Neuronal stem cell (in vitro differentiated cells): ENCODE measurements around the gene CDK17.
"Not testable (repeated sequence)": the region's sequence is repeated elsewhere in the genome, so short reads cannot be mapped to it uniquely, and the experiment has no call there.

Experiments
- DNase-seq: peaks from one replicate; pipeline ENCODE4 v3.0.0-alpha.2; 2013; ENCODE audit warnings: low spot score
- H2AFZ ChIP-seq: one replicate; pipeline ENCODE4 v1.6.1; 2013; ENCODE audit warnings: mild to moderate bottlenecking, low read length, inconsistent platforms
- H2AK5ac ChIP-seq: 2 replicates; pipeline ENCODE4 v1.6.1; 2013; ENCODE audit warnings: low read depth, mild to moderate bottlenecking, inconsistent platforms, low read length, moderate library complexity, mixed read lengths
- H2BK120ac ChIP-seq: 2 replicates; pipeline ENCODE4 v1.6.1; 2013; ENCODE audit warnings: low read depth, mild to moderate bottlenecking, inconsistent platforms, low read length, moderate library complexity, mixed read lengths
- H2BK12ac ChIP-seq: one replicate; pipeline ENCODE4 v1.6.1; 2013; ENCODE audit warnings: low read length, inconsistent platforms
- H2BK15ac ChIP-seq: 2 replicates; pipeline ENCODE4 v1.6.1; 2013; ENCODE audit warnings: mild to moderate bottlenecking, low read length, inconsistent platforms, mixed read lengths
- H2BK5ac ChIP-seq: one replicate; pipeline ENCODE4 v1.6.1; 2013; ENCODE audit warnings: inconsistent platforms, mild to moderate bottlenecking, low read length, moderate library complexity
- H3K14ac ChIP-seq: one replicate; pipeline ENCODE4 v1.6.1; 2013; ENCODE audit warnings: low read length, inconsistent platforms
- H3K18ac ChIP-seq: 2 replicates; pipeline ENCODE4 v1.6.1; 2013; ENCODE audit warnings: low read length, inconsistent platforms
- H3K23ac ChIP-seq: 2 replicates; pipeline ENCODE4 v1.6.1; 2013; ENCODE audit warnings: low read depth, mild to moderate bottlenecking, mixed read lengths, low read length, inconsistent platforms; ENCODE audit not compliant: poor library complexity
- H3K27ac ChIP-seq: replicated peaks from 3 replicates; pipeline ENCODE4 v1.5.1; 2013; ENCODE audit warnings: low read length, inconsistent platforms
- H3K27me3 ChIP-seq, 3 experiments: 2 replicates each; pipeline ENCODE4 v1.6.1; 2013; ENCODE audit warnings: low read length in 3 of 3, mild to moderate bottlenecking in 2 of 3, inconsistent platforms in 1 of 3, low read depth in 1 of 3, mixed read lengths in 1 of 3, moderate library complexity in 1 of 3; ENCODE audit not compliant: control insufficient read depth in 3 of 3, insufficient read depth in 3 of 3
- H3K36me3 ChIP-seq, 2 donors: replicated peaks in 1 of 2; 2 replicates each; pipeline ENCODE4 v1.6.1; 2013; ENCODE audit warnings: low read length in 2 of 2; ENCODE audit not compliant: control insufficient read depth in 2 of 2, insufficient read depth in 2 of 2
- H3K4ac ChIP-seq: 2 replicates; pipeline ENCODE4 v1.6.1; 2013; ENCODE audit warnings: inconsistent platforms, mild to moderate bottlenecking, low read length, moderate library complexity
- H3K4me1 ChIP-seq, 2 donors: 1 replicate in 1 of 2; 2 replicates in 1 of 2; pipeline ENCODE4 v1.6.1; 2013; ENCODE audit warnings: low read length in 2 of 2, low read depth in 1 of 2; ENCODE audit not compliant: control insufficient read depth in 2 of 2, insufficient read depth in 1 of 2
- H3K4me2 ChIP-seq: one replicate; pipeline ENCODE4 v1.6.1; 2013; ENCODE audit warnings: mild to moderate bottlenecking, low read length, inconsistent platforms; ENCODE audit not compliant: insufficient read depth, poor library complexity, severe bottlenecking
- H3K4me3 ChIP-seq, 2 donors: 2 replicates each; pipeline ENCODE4 v1.5.1; 2013; ENCODE audit warnings: low read length in 2 of 2, mild to moderate bottlenecking in 2 of 2, inconsistent platforms in 1 of 2, moderate library complexity in 1 of 2
- H3K79me1 ChIP-seq: one replicate; pipeline ENCODE4 v1.6.1; 2013; ENCODE audit warnings: low read depth, mild to moderate bottlenecking, inconsistent platforms, low read length, moderate library complexity
- H3K9ac ChIP-seq: one replicate; pipeline ENCODE4 v1.6.1; 2013; ENCODE audit warnings: mild to moderate bottlenecking, low read depth, low read length, inconsistent platforms; ENCODE audit not compliant: poor library complexity
- H3K9me3 ChIP-seq, 2 donors: replicated peaks in 1 of 2; 2 replicates each; pipeline versions ENCODE3 to v1.6.1; 2013; ENCODE audit warnings: low read length in 2 of 2, mild to moderate bottlenecking in 2 of 2, inconsistent platforms in 1 of 2, low read depth in 1 of 2, mixed read lengths in 1 of 2, moderate library complexity in 1 of 2; ENCODE audit not compliant: control insufficient read depth in 2 of 2, insufficient read depth in 1 of 2
- H4K8ac ChIP-seq: one replicate; pipeline ENCODE4 v1.6.1; 2013; ENCODE audit warnings: low read depth, mild to moderate bottlenecking, inconsistent platforms, low read length, moderate library complexity
- H4K91ac ChIP-seq: one replicate; pipeline ENCODE4 v1.6.1; 2013; ENCODE audit warnings: low read length, low read depth, mild to moderate bottlenecking, inconsistent platforms; ENCODE audit not compliant: poor library complexity
- WGBS, 2 donors: extraction: QIAGEN DNeasy Blood & Tissue Kit; methylation state at CpG; one replicate each; pipeline ENCODE4 v1.1.7; 2013; ENCODE audit warnings: missing lambda C conversion rate in 2 of 2, mixed read lengths in 1 of 2; ENCODE audit not compliant: insufficient read length in 2 of 2, insufficient replicate concordance in 1 of 2; ENCODE audit errors: extremely low coverage in 2 of 2; 5-methylcytosine and 5-hydroxymethylcytosine counted together

Gene CDK17

DNA sequence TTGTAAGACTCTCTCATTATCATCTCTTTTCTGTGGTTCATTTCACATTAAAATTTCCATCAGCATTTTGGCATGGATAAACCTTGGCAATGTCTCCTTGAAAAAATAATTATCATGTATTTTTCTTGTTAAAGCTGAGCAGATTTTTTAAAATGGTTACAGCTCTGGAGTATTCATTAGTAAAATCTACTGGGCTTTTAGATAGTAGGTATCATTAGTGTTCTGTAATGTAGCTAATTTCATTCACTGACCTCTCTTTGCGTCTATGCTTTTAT lies 36.9 kb upstream of the CDK17 start:
- WGBS, 2 donors, result no CpG with 5 or more reads among the region's 1 CpG
- H3K27ac ChIP-seq, result no peak overlapping the region
- no peak overlapping the region for H3K14ac ChIP-seq

GRCh38 chr12:96436366-96437170 lies 36.3 kb upstream of the CDK17 start:
- H3K4me1 ChIP-seq, result peaks cover 0 to 5% of the 10 kb centered on the region in 2 donors
- WGBS, 2 donors, result no CpG with 5 or more reads among the region's 8 CpGs
- no peak overlapping the region for H3K23ac ChIP-seq
- H2BK120ac ChIP-seq, result no peak overlapping the region
- H3K79me1 ChIP-seq, result no peaks in the 10 kb centered on the region
- H3K27ac ChIP-seq, result no peak overlapping the region
- no peaks in the 10 kb centered on the region for H3K36me3 ChIP-seq
- H3K27me3 ChIP-seq, result no peaks in the 10 kb centered on the region
- H3K14ac ChIP-seq, result no peak overlapping the region
- H2BK12ac ChIP-seq, result no peak overlapping the region
- H3K9me3 ChIP-seq, result no peaks in the 10 kb centered on the region
- no peak overlapping the region for H2AFZ ChIP-seq
- H3K18ac ChIP-seq, result no peak overlapping the region
- no peak overlapping the region for H2BK15ac ChIP-seq
- no peak overlapping the region for H4K8ac ChIP-seq
- no peak overlapping the region for H2AK5ac ChIP-seq
- H3K4ac ChIP-seq, result no peak overlapping the region
- H2BK5ac ChIP-seq, result no peak overlapping the region
- no peak overlapping the region for H3K4me2 ChIP-seq
- no peak overlapping the region for H3K9ac ChIP-seq
- DNase-seq, result no peak
- H4K91ac ChIP-seq, result no peak overlapping the region
- no peak overlapping the region for H3K4me3 ChIP-seq

More for the DNA sequence above, 36.9 kb upstream of the CDK17 start:
- H2AK5ac ChIP-seq, result no peak overlapping the region
- no peak overlapping the region for H3K4ac ChIP-seq
- H3K23ac ChIP-seq, result no peak overlapping the region
- H4K91ac ChIP-seq, result no peak overlapping the region
- no peak for DNase-seq
- no peak overlapping the region for H2BK120ac ChIP-seq
- no peak overlapping the region for H2BK12ac ChIP-seq
- H2AFZ ChIP-seq, result no peak overlapping the region
- H3K4me2 ChIP-seq, result no peak overlapping the region
- H3K9ac ChIP-seq, result no peak overlapping the region
- H2BK15ac ChIP-seq, result no peak overlapping the region
- H3K79me1 ChIP-seq, result no peaks in the 10 kb centered on the region
- H2BK5ac ChIP-seq, result no peak overlapping the region
- no peaks in the 10 kb centered on the region for H3K27me3 ChIP-seq
- peaks cover 0 to 5% of the 10 kb centered on the region in 2 donors for H3K4me1 ChIP-seq
- H3K18ac ChIP-seq, result no peak overlapping the region
- H3K4me3 ChIP-seq, result no peak overlapping the region
- no peaks in the 10 kb centered on the region for H3K36me3 ChIP-seq
- H4K8ac ChIP-seq, result no peak overlapping the region
- H3K9me3 ChIP-seq, result no peaks in the 10 kb centered on the region

GRCh38 chr12:96434107-96434506 lies 33.9 kb upstream of the CDK17 start:
- Histone ChIP-seq H3K4me2 (no peak overlapping the region), H2BK5ac (no peak overlapping the region), H3K79me1 (no peaks in the 10 kb centered on the region), H3K4me1 (peaks cover 5 to 6% of the 10 kb centered on the region in 2 donors), H2AK5ac (no peak overlapping the region), H2BK12ac (no peak overlapping the region), H3K18ac (no peak overlapping the region), H3K27ac (no peak overlapping the region), H4K8ac (no peak overlapping the region), H3K9me3 (no peaks in the 10 kb centered on the region), H2AFZ (no peak overlapping the region), H3K4me3 (no peak overlapping the region), H3K4ac (no peak overlapping the region), H3K9ac (no peak overlapping the region), H3K27me3 (no peaks in the 10 kb centered on the region), H3K23ac (no peak overlapping the region), H3K36me3 (no peaks in the 10 kb centered on the region), H3K14ac (no peak overlapping the region), H4K91ac (no peak overlapping the region), H2BK15ac (no peak overlapping the region), H2BK120ac (no peak overlapping the region)
- DNase-seq, result no peak
- WGBS, 2 donors, result no CpG with 5 or more reads among the region's 6 CpGs

DNA sequence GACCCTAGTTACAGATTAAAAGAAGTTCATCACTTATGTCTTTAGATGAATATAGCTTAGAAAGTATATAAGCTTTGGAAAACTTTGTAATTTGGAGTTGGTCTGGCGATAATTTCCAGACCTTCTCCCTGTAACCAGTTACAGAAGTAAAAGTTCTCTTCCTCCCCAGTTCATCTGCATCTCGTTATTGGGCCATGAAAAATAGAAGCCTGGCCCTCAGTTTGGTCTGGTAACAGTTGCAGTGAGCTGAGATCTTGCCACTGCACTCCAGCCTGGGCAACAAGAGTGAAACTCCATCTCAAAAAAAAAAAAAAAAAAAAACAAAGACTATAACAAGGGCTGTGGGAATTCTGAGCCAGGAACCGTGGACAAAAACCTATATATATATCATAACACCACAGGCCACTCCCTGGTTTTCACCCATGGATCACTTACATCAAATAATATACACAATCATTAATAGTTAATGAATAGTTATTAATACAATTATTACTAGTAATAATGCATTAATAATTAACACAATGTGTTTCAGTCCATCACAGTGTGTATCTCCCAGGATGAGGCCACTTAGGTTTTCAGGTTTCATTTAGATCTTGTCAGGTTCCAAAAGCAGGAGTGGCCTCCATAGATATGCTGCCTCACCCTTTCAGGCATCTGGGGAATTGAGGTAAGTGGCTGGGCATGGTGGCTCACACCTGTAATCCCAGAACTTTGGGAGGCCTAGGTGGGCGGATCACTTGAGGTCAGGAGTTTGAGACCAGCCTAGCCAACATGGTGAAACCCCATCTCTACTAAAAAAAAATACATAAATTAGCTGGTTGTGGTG lies 32.5 kb upstream of the CDK17 start:
- not testable (repeated sequence) for H3K9ac ChIP-seq, H3K14ac ChIP-seq, DNase-seq, H4K91ac ChIP-seq, H2AFZ ChIP-seq, H2BK12ac ChIP-seq, H2AK5ac ChIP-seq, H3K79me1 ChIP-seq, H2BK15ac ChIP-seq, H3K36me3 ChIP-seq, H3K23ac ChIP-seq, H3K4ac ChIP-seq, H3K4me3 ChIP-seq, H3K27ac ChIP-seq, H3K9me3 ChIP-seq, H2BK120ac ChIP-seq, H3K4me1 ChIP-seq, H3K27me3 ChIP-seq, H3K18ac ChIP-seq, H3K4me2 ChIP-seq, H2BK5ac ChIP-seq, H4K8ac ChIP-seq
- no CpG with 5 or more reads among the region's 4 CpGs for WGBS, 2 donors
